Vagina (tissue), 2 donors: ENCODE results near the gene RBM15B. TPM values are rescaled to one million over a fixed set of nuclear protein-coding genes. Genes with fewer than 3 reads are reported as not detected.

Experiments
- DNase-seq, 2 donors: peaks; one replicate each; pipeline ENCODE4 v3.0.0-alpha.2; 2017; ENCODE audit errors: extremely low spot score in 2 of 2
- H3K27ac ChIP-seq: fragments of 200-600 bp; sonication (generic); one replicate; pipeline ENCODE4 v1.5.1; 2019
- H3K27me3 ChIP-seq: fragments of 200-600 bp; sonication (generic); one replicate; pipeline ENCODE4 v1.5.1; 2019
- H3K36me3 ChIP-seq, 2 donors: fragments of 200-600 bp; sonication (generic); one replicate each; pipeline ENCODE4 v1.5.1; 2017 to 2019
- H3K4me1 ChIP-seq: fragments of 200-600 bp; sonication (generic); one replicate; pipeline ENCODE4 v1.5.1; 2019
- H3K4me3 ChIP-seq, 2 donors: fragments of 200-600 bp; sonication (generic); 1 replicate in 1 of 2; 2 replicates in 1 of 2; pipeline ENCODE4 v1.5.1; 2016 to 2019
- H3K9me3 ChIP-seq: fragments of 200-600 bp; sonication (generic); one replicate; pipeline ENCODE4 v1.5.1; 2019
- POLR2A ChIP-seq, 2 donors: fragments of 450-650 bp; IDR thresholded peaks; one replicate each; pipeline ENCODE4 v1.6.1; 2017; ENCODE audit warnings: antibody characterized with exemption in 2 of 2, mild to moderate bottlenecking in 2 of 2, moderate library complexity in 2 of 2
- POLR2AphosphoS5 ChIP-seq, 2 donors: sonication (generic); formaldehyde crosslinking; IDR thresholded peaks; one replicate each; pipeline ENCODE4 v1.9.0; 2017; ENCODE audit warnings: antibody characterized with exemption in 2 of 2, mild to moderate bottlenecking in 2 of 2, low read depth in 1 of 2; ENCODE audit not compliant: insufficient read depth in 1 of 2
- intact Hi-C: fragments of 100-400 bp; cut with DNase I; formaldehyde crosslinking; loops from one replicate; pipeline ENCODE4 v1.15.1; 2023
- total RNA-seq: library from RNA; depleted of rRNA; stranded (reverse); fragments of >200 nt; gene quantifications from one replicate; pipeline ENCODE4 v1.2.3, GENCODE V29; 2016
- TF ChIP-seq, protein P1 (sequence below), 3 experiments: fragments of 450-650 bp in 2 of 3; fragments of 200-600 bp in 1 of 3; sonication (generic) in 1 of 3; IDR thresholded peaks; one replicate each; pipeline ENCODE4 v1.5.1; 2017 to 2019; ENCODE audit warnings: antibody characterized with exemption in 3 of 3, mild to moderate bottlenecking in 2 of 3, moderate library complexity in 2 of 3

RBM15B gene
- total RNA-seq, 1 donor from 2014 or later = 20.6 TPM

DNA sequence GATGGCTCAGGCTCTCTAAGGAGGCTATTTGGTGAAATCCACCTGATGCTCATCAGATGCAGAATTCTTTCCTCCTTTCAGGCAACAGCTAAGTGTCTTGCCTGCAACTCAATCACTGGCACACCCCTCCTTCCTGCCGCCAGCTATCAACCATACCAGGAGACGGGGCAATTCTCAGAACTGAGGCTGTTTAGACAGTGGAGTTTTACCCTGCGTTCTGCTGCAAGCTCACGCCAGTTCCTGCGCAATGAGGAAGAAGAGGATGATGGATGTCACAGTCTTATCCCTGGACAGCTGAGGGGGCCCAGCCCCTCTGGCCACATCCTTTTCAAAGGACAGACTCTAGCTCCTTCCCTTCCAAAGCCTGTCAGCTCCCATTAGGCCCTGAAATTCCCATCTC is 13.0 kb upstream of the RBM15B start:
- Histone ChIP-seq H3K27ac (no peak overlapping the region), H3K4me3 (no peak overlapping the region), H3K36me3 (no peaks in the 10 kb centered on the region), H3K27me3 (no peaks in the 10 kb centered on the region), H3K4me1 (no peaks in the 10 kb centered on the region), H3K9me3 (no peaks in the 10 kb centered on the region)
- intact Hi-C loops = no loop called here
- TF ChIP-seq POLR2A (IDR thresholded peaks at IDR 0.05) (no peak), POLR2AphosphoS5 (IDR thresholded peaks at IDR 0.05; ENCODE audit: insufficient read depth in 1 of 2, low read depth in 1 of 2) (no peak)
- TF ChIP-seq, protein P1, sequence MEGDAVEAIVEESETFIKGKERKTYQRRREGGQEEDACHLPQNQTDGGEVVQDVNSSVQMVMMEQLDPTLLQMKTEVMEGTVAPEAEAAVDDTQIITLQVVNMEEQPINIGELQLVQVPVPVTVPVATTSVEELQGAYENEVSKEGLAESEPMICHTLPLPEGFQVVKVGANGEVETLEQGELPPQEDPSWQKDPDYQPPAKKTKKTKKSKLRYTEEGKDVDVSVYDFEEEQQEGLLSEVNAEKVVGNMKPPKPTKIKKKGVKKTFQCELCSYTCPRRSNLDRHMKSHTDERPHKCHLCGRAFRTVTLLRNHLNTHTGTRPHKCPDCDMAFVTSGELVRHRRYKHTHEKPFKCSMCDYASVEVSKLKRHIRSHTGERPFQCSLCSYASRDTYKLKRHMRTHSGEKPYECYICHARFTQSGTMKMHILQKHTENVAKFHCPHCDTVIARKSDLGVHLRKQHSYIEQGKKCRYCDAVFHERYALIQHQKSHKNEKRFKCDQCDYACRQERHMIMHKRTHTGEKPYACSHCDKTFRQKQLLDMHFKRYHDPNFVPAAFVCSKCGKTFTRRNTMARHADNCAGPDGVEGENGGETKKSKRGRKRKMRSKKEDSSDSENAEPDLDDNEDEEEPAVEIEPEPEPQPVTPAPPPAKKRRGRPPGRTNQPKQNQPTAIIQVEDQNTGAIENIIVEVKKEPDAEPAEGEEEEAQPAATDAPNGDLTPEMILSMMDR (IDR thresholded peaks at IDR 0.05) = no peak
- DNase-seq = no peak

GRCh38 chr3:51378726-51379125 is 12.4 kb upstream of the RBM15B start:
- H3K4me1 ChIP-seq = peaks cover 6% of the 10 kb centered on the region
- TF ChIP-seq, protein P1 (IDR thresholded peaks at IDR 0.05) = no peak
- TF ChIP-seq POLR2A (IDR thresholded peaks at IDR 0.05) = no peak
- no peak for TF ChIP-seq POLR2AphosphoS5 (IDR thresholded peaks at IDR 0.05; ENCODE audit: insufficient read depth in 1 of 2, low read depth in 1 of 2)
- intact Hi-C loops = no loop called here
- no peaks in the 10 kb centered on the region for H3K36me3 ChIP-seq
- no peaks in the 10 kb centered on the region for H3K27me3 ChIP-seq
- H3K27ac ChIP-seq = no peak overlapping the region
- H3K9me3 ChIP-seq = no peaks in the 10 kb centered on the region
- H3K4me3 ChIP-seq = no peak overlapping the region
- DNase-seq = no peak

DNA sequence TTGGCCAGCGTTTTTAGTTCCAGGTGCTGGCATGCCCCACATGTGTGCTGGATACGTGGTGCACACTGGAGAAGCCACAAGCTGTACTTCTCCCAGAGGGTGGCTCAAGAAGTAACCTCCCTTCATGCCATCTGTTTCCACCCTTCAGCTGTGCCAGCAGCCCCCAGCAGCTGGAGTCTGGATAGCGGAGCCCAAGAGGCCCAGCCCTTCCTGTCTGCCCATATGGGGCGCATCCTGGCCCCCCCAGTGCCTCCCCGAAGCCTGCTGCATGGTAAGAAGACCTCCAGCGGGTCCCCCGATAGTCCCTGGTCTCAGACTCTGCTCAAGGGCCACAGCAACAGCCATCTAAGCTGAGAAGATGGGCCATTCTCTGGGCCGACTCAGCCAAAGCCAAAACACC is 11.8 kb upstream of the RBM15B start:
- Histone ChIP-seq H3K36me3 (no peaks in the 10 kb centered on the region), H3K27ac (no peak overlapping the region), H3K9me3 (no peaks in the 10 kb centered on the region), H3K27me3 (no peaks in the 10 kb centered on the region), H3K4me1 (peaks cover 12% of the 10 kb centered on the region), H3K4me3 (no peak overlapping the region)
- intact Hi-C loops = no loop called here
- DNase-seq = no peak
- TF ChIP-seq POLR2AphosphoS5 (IDR thresholded peaks at IDR 0.05; ENCODE audit: insufficient read depth in 1 of 2, low read depth in 1 of 2) (no peak), POLR2A (IDR thresholded peaks at IDR 0.05) (no peak)
- TF ChIP-seq, protein P1 (IDR thresholded peaks at IDR 0.05) = no peak

DNA sequence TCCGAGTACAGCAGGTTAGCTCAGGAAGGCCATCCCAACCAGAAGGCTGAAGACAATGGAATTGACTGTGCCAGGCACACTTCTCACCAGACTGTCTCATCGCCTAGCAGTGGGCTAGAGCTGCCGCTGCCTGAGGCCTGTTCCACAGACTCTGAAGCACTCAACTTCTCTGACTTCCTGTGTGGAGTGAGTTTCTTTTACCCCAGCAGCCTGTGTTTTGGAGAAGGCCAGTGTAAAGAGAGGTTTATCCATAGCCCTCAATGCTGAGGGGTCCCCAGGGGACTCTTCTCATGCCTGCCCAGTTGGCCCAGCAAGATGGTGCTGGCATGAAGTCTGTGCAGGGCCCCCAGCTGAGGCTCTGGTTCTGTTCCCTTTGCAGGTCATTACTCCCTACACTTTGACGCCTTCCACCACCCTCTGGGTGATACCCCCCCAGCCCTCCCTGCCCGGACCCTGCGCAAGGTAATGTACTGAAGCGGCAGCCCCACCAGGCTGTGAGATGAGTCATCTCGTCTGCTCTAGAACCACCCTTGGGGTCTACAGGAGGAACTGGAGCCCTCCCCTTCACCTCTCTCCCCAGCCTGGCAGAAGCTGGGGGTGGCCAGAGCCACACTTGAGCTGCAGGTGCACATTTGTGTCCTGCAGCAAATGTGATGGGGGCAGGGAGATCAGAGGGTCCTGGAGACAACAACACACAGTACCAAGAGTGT is 11.2 kb upstream of the RBM15B start:
- Histone ChIP-seq H3K27me3 (no peaks in the 10 kb centered on the region), H3K36me3 (no peaks in the 10 kb centered on the region), H3K4me3 (no peak overlapping the region), H3K4me1 (peaks cover 12% of the 10 kb centered on the region), H3K9me3 (no peaks in the 10 kb centered on the region), H3K27ac (no peak overlapping the region)
- intact Hi-C loops = no loop called here
- no peak for DNase-seq
- TF ChIP-seq POLR2AphosphoS5 (IDR thresholded peaks at IDR 0.05; ENCODE audit: insufficient read depth in 1 of 2, low read depth in 1 of 2) (no peak), POLR2A (IDR thresholded peaks at IDR 0.05) (no peak)
- TF ChIP-seq, protein P1 (IDR thresholded peaks at IDR 0.05) = no peak

- Histone ChIP-seq H3K27ac (no peak overlapping the region), H3K9me3 (no peaks in the 10 kb centered on the region), H3K27me3 (no peaks in the 10 kb centered on the region), H3K4me3 (no peak overlapping the region), H3K4me1 (peaks cover 16% of the 10 kb centered on the region), H3K36me3 (no peaks in the 10 kb centered on the region)
- TF ChIP-seq POLR2AphosphoS5 (IDR thresholded peaks at IDR 0.05; ENCODE audit: insufficient read depth in 1 of 2, low read depth in 1 of 2) (no peak), POLR2A (IDR thresholded peaks at IDR 0.05) (no peak)
- TF ChIP-seq, protein P1 (IDR thresholded peaks at IDR 0.05) = no peak
- intact Hi-C loops = no loop called here
- DNase-seq = no peak
These were observed 10.3 kb upstream of the RBM15B start for GRCh38 chr3:51380601-51381332.
